HepG2 (cell line): ENCODE measurements around the gene IGFN1. TPM values are rescaled to one million over a fixed set of nuclear protein-coding genes. Genes with fewer than 3 reads are reported as not detected.

Experiments
- ATAC-seq: fragments of 200-7000 bp; cut with Tn5 transposase; 3 replicates; pipeline ENCODE4 v1.9.1; 2020; ENCODE audit warnings: mild to moderate bottlenecking, moderate library complexity
- BruUV-seq: library from RNA; stranded (reverse); fragments of 400-500 nt; replicated peaks from 2 replicates; lab custom pipeline; 2021; lab: Mats Ljungman, UMichigan
- CTCF ChIA-PET: fragments of 300-600 bp; formaldehyde crosslinking; extraction: SDS; loops from one replicate; lab custom pipeline; 2021; ENCODE audit warnings: low total read pairs, inconsistent platforms, low intra/inter-chr PET ratio; lab: Yijun Ruan, JAX
- POLR2A ChIA-PET: fragments of 350-600 bp; sonication (Branson Sonifier 250); formaldehyde crosslinking; loops from one replicate; lab custom pipeline; 2020; ENCODE audit warnings: antibody characterized with exemption, inconsistent platforms; lab: Yijun Ruan, JAX
- DNase-seq: peaks from one replicate; pipeline ENCODE4 v3.0.0-alpha.2; 2015; ENCODE audit warnings: low spot score
- FAIRE-seq: peaks from 3 replicates; lab custom pipeline; 2011; peaks lifted over from hg19 to GRCh38; lab: Jason Lieb, UNC
- H2AFZ ChIP-seq: one replicate; pipeline ENCODE4 v1.6.1; 2011; ENCODE audit warnings: low read length, inconsistent platforms
- H3K27ac ChIP-seq: fragments of 300-600 bp; 3 replicates; pipeline ENCODE4 v1.8.0; 2011; ENCODE audit warnings: mixed run types, mild to moderate bottlenecking, mixed read lengths, low read length, inconsistent platforms; ENCODE audit not compliant: insufficient read depth; ENCODE audit errors: extremely low read length
- H3K27me3 ChIP-seq, 2 experiments: fragments of 200-600 bp in 1 of 2; 2 replicates in 1 of 2; 3 replicates in 1 of 2; pipeline versions ENCODE4 v1.6.0 to v1.8.0; 2011; ENCODE audit warnings: low read length in 2 of 2, mild to moderate bottlenecking in 2 of 2, moderate library complexity in 2 of 2, inconsistent platforms in 1 of 2; ENCODE audit not compliant: insufficient read depth in 2 of 2, control insufficient read depth in 1 of 2
- H3K36me3 ChIP-seq, 2 experiments: fragments of 200-600 bp in 1 of 2; replicated peaks in 1 of 2; 2 replicates in 1 of 2; 3 replicates in 1 of 2; pipeline versions ENCODE4 v1.5.1 to v1.8.0; 2011; ENCODE audit warnings: low read length in 2 of 2, inconsistent platforms in 1 of 2; ENCODE audit not compliant: insufficient read depth in 2 of 2, control insufficient read depth in 1 of 2
- H3K4me1 ChIP-seq: 2 replicates; pipeline ENCODE4 v1.5.1; 2012; ENCODE audit warnings: low read length, inconsistent platforms; ENCODE audit not compliant: insufficient read depth
- H3K4me2 ChIP-seq: 2 replicates; pipeline ENCODE4 v1.6.0; 2011; ENCODE audit warnings: low read depth, low read length, inconsistent platforms
- H3K4me3 ChIP-seq, 3 experiments: fragments of 200-600 bp in 1 of 3; sonication (generic), shearing (Covaris generic) in 1 of 3; replicated peaks in 1 of 3; 2 replicates each; pipeline ENCODE4 v1.5.1; 2011 to 2016; ENCODE audit warnings: low read length in 3 of 3, inconsistent platforms in 2 of 3, low read depth in 2 of 3, mild to moderate bottlenecking in 2 of 3, control low read depth in 1 of 3, mixed read lengths in 1 of 3; ENCODE audit not compliant: insufficient read depth in 1 of 3
- H3K79me2 ChIP-seq: one replicate; pipeline ENCODE4 v1.6.1; 2011; ENCODE audit warnings: low read length, inconsistent platforms; ENCODE audit not compliant: insufficient read depth
- H3K9ac ChIP-seq: 2 replicates; pipeline ENCODE4 v1.6.0; 2011; ENCODE audit warnings: mild to moderate bottlenecking, low read depth, low read length, inconsistent platforms; ENCODE audit not compliant: insufficient read depth
- H3K9me3 ChIP-seq: 2 replicates; pipeline ENCODE4 v1.5.1; 2012; ENCODE audit warnings: mild to moderate bottlenecking, low read length
- H4K20me1 ChIP-seq: 2 replicates; pipeline ENCODE4 v1.6.0; 2011; ENCODE audit warnings: inconsistent platforms, mild to moderate bottlenecking, low read length, moderate library complexity; ENCODE audit not compliant: insufficient read depth
- HINFP ChIP-seq: sonication (generic); formaldehyde crosslinking; IDR thresholded peaks from 2 replicates; pipeline ENCODE4 v1.4.0; 2020; ENCODE audit warnings: low read depth, mild to moderate bottlenecking, missing genetic modification reagents
- MBNL3 ChIP-seq: fragments of 250-450 bp; sonication (Bioruptor Pico); conservative IDR thresholded peaks from 2 replicates; pipeline ENCODE4 v1.8.0; 2022; ENCODE audit warnings: mild to moderate bottlenecking, inconsistent platforms
- ZBTB10 ChIP-seq: sonication (generic); formaldehyde crosslinking; IDR thresholded peaks from 2 replicates; pipeline ENCODE4 v1.4.0; 2020; ENCODE audit warnings: missing genetic modification reagents, borderline replicate concordance
- WGBS: methylation state at CpG from one replicate; pipeline ENCODE4 v1.1.6; 2017; ENCODE audit warnings: low lambda C conversion rate; 5-methylcytosine and 5-hydroxymethylcytosine counted together
- in situ Hi-C: cut with HindIII; loops from 2 replicates; pipeline ENCODE4 v1.10.0; 2017; ENCODE audit warnings: low pct_unique_long_range_greater_than_20kb; ENCODE audit not compliant: extremely low pct_ligation_motif_present
- intact Hi-C: fragments of 100-400 bp; cut with micrococcal nuclease; formaldehyde crosslinking; loops from one replicate; pipeline ENCODE4 v1.10.0; 2022; ENCODE audit not compliant: unreplicated experiment
- polyA plus RNA-seq, 8 experiments: library from polyadenylated mRNA; depleted of rRNA in 3 of 8; stranded (reverse) in 7 of 8; unstranded in 1 of 8; fragments of >200 nt; fragmentation: Illumina TruSeq in 4 of 8; extraction: Trizol in 4 of 8; gene quantifications; 2 replicates each; pipeline versions ENCODE4 v1.2.1 to v1.2.3, GENCODE V29; 2011 to 2016; ENCODE audit warnings: low read depth in 4 of 8, missing spikeins in 1 of 8, mixed read lengths in 1 of 8; ENCODE audit not compliant: insufficient read depth in 1 of 8
- total RNA-seq, 5 experiments: library from RNA; depleted of rRNA; stranded (reverse); fragments of >200 nt; fragmentation: Illumina TruSeq; extraction: Trizol; gene quantifications; 2 replicates each; pipeline ENCODE4 v1.2.3, GENCODE V29; 2016; ENCODE audit warnings: low read depth in 1 of 5

Gene IGFN1
- total and polyA plus RNA-seq, 2 of the 13 experiments (the other 11 are each of a cell fraction or from before 2014, with no cell fraction given): 0.04 to 0.05 TPM

- TF ChIP-seq ZBTB10 (CRISPR knock-in tag): no peak
- TF ChIP-seq MBNL3 (CRISPR knock-in tag): no peak
- TF ChIP-seq HINFP (CRISPR knock-in tag): no peak
- Histone ChIP-seq H3K9me3 (no peaks in the 10 kb centered on the region), H4K20me1 (no peaks in the 10 kb centered on the region), H3K27ac (no peak overlapping the region), H3K4me3 (no peak overlapping the region), H3K4me2 (no peak overlapping the region), H3K9ac (no peak overlapping the region), H3K79me2 (no peaks in the 10 kb centered on the region), H2AFZ (no peak overlapping the region), H3K4me1 (peaks cover 8% of the 10 kb centered on the region), H3K36me3 (no peaks in the 10 kb centered on the region), H3K27me3 (peaks cover 6 to 61% of the 10 kb centered on the region in 2 experiments; a peak in 4 of 5 replicates)
- 21% methylated on average over 4 of the region's 5 CpGs for WGBS
- no peak; the same call in 2 of the 3 replicates for ATAC-seq
- CTCF ChIA-PET: interaction anchor here (0.6 to 2.2 kb wide), 2 partner anchors 36 to 59 kb away, joined by 4 to 16 read pairs; partner anchors contain the start of gene ASCL5
- FAIRE-seq: no peak
- intact Hi-C loops (loop anchor here (1.0 kb wide), 2 partner anchors 31 to 36 kb away; partner anchors contain the start of gene TMEM9), in situ Hi-C loops (no loop called here)
- DNase-seq: no peak
- POLR2A ChIA-PET: no interaction called here
- no TSS peak for BruUV-seq
Observed at GRCh38 chr1:201185527-201186128, 5.0 kb upstream of the IGFN1 start.
